ENCODE measurements around the gene FAM78B. TPM values are rescaled to one million over a fixed set of nuclear protein-coding genes. Genes with fewer than 3 reads are reported as not detected.

Gene FAM78B
- total RNA-seq, 1 experiment from 2014 or later: 0.23 TPM

DNA sequence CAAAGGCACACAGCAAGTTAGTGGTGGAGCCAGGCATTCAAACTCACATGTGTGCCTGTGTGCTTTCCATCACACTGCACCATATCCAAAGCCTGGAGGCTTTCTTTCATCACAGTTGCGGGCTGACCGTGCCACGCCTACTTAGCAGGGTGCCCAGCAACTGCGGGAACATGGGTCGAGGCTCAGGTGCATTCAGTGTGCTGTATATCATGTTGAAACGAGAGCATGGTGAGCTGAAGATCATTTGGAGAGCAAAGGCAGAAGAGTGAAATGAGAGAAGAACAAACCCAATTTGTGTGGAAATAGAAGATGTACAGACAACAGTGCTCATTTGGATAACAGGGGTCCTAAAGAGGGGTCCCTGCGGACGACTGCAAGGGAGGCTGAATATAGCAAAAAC lies 46.5 kb downstream of the FAM78B start:
- DNase-seq (ENCODE audit: low read depth): no peak

GRCh38 chr1:166119471-166119965 lies 47.3 kb downstream of the FAM78B start:
- DNase-seq (ENCODE audit: low read depth): no peak

DNA sequence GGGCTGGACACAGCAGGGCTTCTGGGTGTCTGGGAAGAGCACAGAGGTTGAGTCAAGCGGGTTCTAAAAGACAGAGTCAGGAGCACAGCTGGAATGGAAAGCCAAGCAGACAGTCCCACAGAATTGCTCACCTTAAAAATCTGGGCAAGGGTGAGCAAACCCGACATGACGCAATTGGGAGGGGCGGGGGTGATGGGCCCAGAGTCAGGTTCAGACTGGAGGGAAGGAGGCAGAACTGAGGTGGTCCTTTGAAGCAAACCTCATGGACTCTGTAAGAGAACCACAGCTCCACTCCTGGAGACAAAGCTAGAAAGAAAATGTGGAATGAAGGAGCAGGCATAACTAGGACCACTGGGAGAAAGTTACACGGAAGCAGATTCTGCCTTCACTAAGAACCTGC lies 49.0 kb downstream of the FAM78B start:
- DNase-seq (ENCODE audit: low read depth): no peak

DNA sequence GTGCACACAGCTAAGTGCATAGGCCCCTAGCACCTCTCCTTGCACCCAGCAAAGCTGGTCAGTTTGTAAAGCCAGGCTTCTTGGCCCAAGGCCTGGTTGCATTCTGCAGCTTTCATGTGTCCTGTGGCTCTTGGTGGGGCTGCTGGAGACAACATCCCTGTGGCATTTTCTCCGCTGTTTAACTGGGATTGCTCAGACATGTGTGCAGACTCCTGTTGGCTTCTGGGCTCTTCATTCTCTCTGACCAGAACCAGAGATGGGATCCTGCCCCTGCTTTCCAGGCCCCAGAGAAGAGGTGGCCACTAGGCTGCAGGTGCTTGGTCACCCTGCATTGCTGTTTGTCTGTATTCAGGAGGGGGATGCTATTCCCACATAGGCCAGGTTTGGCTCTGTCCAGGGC lies 50.8 kb downstream of the FAM78B start:
- DNase-seq (ENCODE audit: low read depth): no peak

DNA sequence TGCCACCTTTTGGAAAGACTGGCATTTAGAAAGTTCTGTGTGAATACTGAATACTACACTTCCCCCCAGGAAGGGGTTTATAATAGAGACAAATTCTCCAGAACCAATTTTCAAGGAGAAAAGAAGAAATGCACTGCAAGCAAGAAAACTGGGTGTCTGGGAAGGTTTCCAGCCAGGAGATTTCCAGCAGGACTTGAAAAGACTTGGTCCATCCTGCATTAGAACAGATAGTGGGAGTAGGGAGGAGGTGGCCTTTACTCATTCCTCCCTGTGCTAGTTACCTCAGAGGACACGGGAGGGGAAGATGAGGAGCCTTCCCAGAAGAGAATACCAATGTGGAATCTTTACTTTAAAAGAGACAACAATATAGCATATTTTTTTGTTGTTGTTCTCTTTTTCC lies 52.4 kb downstream of the FAM78B start:
- no peak for DNase-seq (ENCODE audit: low read depth)

GRCh38 chr1:166113630-166114029 lies 53.2 kb downstream of the FAM78B start:
- DNase-seq (ENCODE audit: low read depth): no peak

GRCh38 chr1:166113031-166113430 lies 53.8 kb downstream of the FAM78B start:
- no peak for DNase-seq (ENCODE audit: low read depth)

DNA sequence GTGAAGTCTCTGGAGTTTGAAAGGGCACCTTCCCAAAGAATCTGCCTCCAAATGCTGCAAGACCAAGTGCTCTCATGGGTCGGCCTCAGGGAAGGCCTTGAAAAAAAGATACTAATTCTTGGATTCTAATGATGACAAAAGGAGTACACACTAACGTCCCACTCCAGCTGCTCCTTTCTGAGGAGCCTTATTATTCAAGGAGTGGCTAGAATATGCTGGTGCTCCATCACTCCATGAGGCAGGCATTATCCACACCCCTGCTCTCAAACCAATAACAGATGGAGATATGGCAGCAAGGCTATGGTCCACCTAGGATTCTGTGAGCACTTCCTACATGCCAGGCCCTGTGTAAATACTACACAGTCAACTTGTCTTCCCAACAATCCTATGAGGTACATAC lies 54.4 kb downstream of the FAM78B start:
- DNase-seq (ENCODE audit: low read depth): no peak

DNA sequence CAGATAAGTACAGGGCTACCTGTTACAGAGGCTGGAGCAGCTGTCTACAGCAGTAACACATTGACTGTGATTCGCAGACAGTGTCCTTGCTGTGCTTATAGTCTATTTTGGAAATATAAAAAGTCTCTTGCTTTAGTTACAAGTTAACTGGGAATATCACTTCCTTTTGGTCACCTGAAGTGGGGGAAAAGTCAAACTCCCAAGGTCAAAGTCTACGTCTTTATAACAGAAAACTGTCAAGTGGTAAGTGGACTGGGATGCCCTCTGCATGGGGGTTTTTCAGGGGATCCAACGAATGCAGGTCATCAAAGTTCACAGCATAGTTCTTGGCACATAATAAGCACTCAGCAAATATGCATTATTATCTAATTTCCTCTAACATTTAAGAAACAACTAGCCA lies 55.4 kb downstream of the FAM78B start:
- DNase-seq (ENCODE audit: low read depth): no peak

- DNase-seq (ENCODE audit: low read depth): no peak
These were observed 76.6 kb downstream of the FAM78B start for GRCh38 chr1:166090244-166090643.

DNA sequence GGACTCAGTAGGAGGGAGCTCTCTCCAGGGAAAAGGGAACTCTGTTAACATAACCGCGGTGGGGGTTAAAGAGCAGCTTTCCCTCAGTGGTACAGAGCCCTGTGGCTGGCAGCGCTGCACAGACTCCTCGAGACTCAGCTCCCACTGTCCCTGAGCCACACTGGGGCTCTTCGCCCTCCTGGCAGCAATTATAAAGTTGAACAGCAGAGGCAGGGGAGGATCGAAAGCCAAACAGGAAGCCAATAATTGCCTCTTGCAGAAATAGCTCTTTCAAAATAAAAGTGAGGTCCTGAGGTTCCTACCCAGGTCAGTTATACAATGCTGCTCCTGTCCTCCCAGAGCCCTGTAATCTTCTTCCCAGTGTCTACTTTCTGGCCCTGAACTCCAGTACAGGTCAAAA lies 77.0 kb downstream of the FAM78B start:
- no peak for DNase-seq (ENCODE audit: low read depth)

DNA sequence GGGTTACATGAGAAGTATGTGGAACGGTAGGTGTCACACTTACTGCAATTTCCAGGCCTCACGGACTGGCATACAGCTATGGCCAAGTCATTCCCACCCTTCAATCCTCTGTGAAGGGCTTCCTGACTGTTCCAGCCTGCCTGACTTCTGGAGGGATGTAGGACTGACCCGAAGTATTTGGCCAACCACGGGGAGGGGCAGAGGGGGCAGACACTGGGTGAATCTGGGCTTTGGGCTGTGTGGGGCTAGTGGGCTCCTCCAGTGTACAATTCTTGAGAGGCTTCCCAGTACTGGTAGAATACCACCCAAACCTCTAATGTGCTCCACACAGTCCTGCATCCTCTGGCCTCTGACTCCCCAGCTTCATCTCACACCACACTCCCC lies 78.2 kb downstream of the FAM78B start:
- no peak for DNase-seq (ENCODE audit: low read depth)

- DNase-seq (ENCODE audit: low read depth): no peak
These were observed 78.8 kb downstream of the FAM78B start for GRCh38 chr1:166087734-166088571.

DNA sequence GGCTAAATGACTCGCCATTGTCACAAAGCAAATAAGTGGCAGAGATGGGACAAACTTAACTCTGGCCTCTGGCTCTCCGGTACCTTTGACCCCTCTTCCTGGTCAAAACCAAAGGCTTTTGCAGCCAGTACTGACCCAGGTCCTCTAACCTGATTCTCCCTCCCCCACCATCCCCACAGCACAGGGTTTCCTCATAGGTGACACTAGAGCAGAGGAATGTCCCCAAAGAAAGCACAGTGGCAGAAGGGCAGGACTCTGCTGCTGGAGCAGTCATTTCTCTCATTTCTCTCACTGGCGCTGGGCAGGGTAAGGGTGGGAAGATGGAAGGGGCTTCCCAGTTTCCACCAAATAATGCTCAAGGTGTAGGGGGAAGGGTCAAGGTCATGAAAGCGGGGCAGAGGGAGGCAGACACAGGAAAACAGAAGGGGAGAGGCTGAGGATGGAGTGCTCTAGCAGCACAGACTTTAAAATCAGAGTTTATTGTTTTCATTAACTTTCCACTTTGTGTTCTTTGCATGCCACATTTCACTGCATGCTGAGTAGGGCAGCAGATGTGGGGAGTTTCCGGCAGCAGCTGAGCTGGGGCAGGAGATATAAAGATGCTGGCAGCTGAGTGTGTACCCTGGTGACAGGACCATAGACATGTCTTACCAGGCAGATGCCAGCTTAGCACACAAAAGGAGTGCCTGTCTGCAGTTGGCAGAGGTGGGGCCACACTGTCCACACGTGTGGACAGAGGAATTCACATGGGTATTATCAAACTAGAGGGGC lies 80.5 kb downstream of the FAM78B start:
- no peak for DNase-seq (ENCODE audit: low read depth)

DNA sequence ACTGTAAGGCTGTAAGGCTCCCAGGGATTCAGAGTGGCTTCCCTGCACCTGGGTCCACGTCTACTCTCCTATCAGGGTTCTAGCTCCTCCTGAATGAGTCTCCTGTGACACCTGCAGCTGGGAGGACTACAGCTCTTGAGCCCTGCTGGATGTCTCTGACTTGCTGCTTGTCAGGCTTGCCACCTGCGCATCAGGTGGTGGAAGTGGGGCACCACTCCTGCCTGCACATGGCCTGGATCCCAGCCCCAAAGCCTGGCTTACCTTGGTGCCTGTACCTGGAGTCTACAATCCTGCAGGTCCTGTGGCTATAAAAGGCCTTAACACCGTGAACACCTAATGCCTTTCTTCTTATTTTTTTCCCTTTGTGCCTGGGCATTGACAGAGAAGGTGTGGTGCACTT lies 82.2 kb downstream of the FAM78B start:
- no peak for DNase-seq (ENCODE audit: low read depth)

DNA sequence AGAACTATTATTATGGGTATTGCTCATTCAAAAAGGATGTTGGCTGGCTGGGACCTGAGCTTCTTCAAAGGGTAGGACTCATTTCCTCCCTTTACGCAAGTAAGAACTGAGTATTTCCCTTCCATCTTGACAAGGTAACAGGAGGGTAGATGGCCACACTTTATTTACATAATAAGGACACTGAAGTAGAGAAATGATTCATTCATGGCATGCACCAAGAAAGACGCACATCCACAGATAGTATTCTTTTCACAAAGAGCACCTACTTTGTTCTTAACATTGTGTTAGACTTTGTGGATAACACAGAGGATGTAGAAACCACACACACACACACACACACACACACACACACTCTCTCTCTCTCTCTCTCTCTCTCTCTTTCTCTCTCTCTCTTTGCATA lies 82.9 kb downstream of the FAM78B start:
- no peak for DNase-seq (ENCODE audit: low read depth)

GRCh38 chr1:166082601-166083000 lies 84.2 kb downstream of the FAM78B start:
- DNase-seq (ENCODE audit: low read depth): no peak

DNA sequence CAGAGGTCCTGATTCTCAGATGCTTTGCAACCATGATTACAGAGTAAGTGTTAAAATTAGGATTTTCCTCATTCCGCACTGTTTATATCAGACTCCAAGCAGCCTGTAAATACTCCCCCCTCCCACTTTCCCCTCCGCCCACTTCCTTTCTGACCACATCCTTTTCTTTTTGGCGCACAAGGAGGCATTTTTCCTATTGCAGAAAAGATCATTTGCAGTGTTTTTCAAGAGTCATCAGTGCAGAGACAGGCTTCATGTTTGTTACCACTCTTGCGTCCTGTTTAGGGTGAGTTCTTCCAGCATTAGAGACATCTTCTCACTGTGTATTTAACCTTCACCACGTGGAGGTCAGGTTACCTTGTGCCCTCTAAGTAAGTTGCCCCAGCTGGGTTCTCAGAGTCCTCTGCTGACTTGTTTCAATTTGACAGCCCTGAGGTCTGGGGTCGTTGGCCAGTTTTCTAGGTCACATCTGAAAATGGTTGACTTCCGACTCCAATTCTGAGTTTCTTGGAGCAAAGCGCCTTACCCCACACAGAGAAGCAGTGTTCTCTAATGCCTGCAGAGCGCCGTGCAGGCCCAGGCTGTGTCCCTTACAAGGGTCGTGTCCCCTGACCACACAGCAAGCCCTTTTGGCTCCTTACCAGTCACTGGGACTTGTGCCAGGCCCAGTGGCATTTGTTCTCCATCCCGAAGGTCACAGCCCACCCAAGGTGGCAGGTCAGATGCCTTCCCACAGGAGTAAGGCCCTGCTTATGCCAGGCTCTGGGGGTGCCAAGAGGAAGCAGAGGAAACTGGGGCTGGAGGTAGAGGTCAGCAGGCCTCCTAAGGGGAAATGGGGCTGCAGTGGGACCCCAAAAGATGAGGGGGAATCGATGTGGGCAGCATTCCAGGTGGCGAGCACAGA lies 85.6 kb downstream of the FAM78B start:
- no peak for DNase-seq (ENCODE audit: low read depth)

GRCh38 chr1:166080277-166080966 lies 86.4 kb downstream of the FAM78B start:
- no peak for DNase-seq (ENCODE audit: low read depth)

DNA sequence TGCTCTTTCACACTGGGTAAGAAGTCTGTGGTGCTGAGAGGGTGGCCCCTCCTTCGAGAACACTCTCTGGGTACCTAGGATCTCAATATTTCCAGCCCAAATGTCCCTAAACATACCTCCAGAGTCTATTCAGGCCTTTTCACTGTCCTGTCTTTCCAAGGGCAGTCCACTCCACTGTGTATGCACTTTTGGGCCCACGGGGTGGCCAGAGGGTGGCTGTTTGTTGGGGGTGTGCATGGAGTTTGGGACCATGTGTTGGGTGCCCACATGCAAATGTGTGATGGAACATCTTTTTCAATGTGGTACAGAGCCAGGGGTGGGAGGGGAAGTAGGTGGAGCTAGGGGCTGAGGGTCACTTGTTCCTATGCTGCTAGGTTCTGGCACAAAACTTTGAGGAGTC lies 87.5 kb downstream of the FAM78B start:
- no peak for DNase-seq (ENCODE audit: low read depth)

- no peak for DNase-seq (ENCODE audit: low read depth)
These were observed 93.3 kb downstream of the FAM78B start for GRCh38 chr1:166073489-166073888.
